OCI-LY7 (cell line): ENCODE data around the gene ZFP90.

ENCODE experiments used
- CTCF ChIP-seq: fragments of 200-600 bp; sonication (generic); conservative IDR thresholded peaks from 2 replicates; pipeline ENCODE4 v1.5.1; 2014; ENCODE audit warnings: mild to moderate bottlenecking, antibody characterized with exemption, low read length, moderate library complexity, mixed read lengths
- EZH2phosphoT487 ChIP-seq: fragments of 200-600 bp; sonication (generic); IDR thresholded peaks from 2 replicates; pipeline ENCODE4 v1.6.1; 2018; ENCODE audit warnings: low read depth, borderline replicate concordance, mild to moderate bottlenecking, mixed run types, antibody characterized with exemption, low read length, moderate library complexity, mixed read lengths

DNA sequence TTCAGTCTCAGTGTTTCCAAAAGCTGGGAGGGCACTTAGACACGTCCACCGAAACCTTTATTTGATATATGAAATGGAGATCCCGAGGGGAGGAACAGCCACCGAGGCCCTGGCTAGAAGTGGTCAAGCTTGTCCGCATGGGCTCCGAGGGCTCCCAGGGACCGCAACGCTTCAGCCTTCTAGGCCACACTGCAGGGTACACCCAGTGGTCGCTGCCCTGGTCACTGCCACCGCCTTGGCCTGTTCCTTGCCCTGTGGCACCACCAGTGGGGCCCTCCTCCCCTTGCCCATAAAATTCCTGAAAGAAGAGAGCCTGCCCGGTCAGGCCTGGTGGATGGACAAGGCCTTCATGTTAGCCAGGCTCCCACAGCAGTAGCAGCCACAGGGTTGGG lies 46.9 kb upstream of the ZFP90 start:
- no peak for TF ChIP-seq EZH2phosphoT487
- TF ChIP-seq CTCF = no peak
